K562 (cell line): ENCODE data around the gene DHRS13. TPM values are rescaled to one million over a fixed set of nuclear protein-coding genes. Genes with fewer than 3 reads are reported as not detected.

ENCODE experiments used
- BHLHE40 ChIP-seq: IDR thresholded peaks from 2 replicates; pipeline ENCODE4 v1.6.1; 2011; ENCODE audit warnings: low read length, improper control_type of control experiment
- CBX1 ChIP-seq: sonication (generic); IDR thresholded peaks from 2 replicates; pipeline ENCODE4 v1.6.1; 2016; ENCODE audit warnings: antibody characterized with exemption, low read depth, mild to moderate bottlenecking
- CBX3 ChIP-seq, 2 experiments: IDR thresholded peaks; 1 replicate in 1 of 2; 2 replicates in 1 of 2; pipeline ENCODE4 v1.6.1; 2012; ENCODE audit warnings: inconsistent platforms in 2 of 2, low read length in 2 of 2, borderline replicate concordance in 1 of 2, control low read depth in 1 of 2
- CREM ChIP-seq: IDR thresholded peaks from 2 replicates; pipeline ENCODE4 v1.6.1; 2014; ENCODE audit warnings: antibody characterized with exemption, low read depth
- DDX20 ChIP-seq: fragments of 450-650 bp; IDR thresholded peaks from 2 replicates; pipeline ENCODE4 v1.6.1; 2016; ENCODE audit warnings: missing genetic modification characterization, low read depth, mild to moderate bottlenecking, missing compliant biosample characterization, moderate library complexity
- FOXA1 ChIP-seq: fragments of 450-650 bp; IDR thresholded peaks from 2 replicates; pipeline ENCODE4 v1.6.1; 2016; ENCODE audit warnings: mild to moderate bottlenecking, borderline replicate concordance
- ILK ChIP-seq: fragments of 450-650 bp; IDR thresholded peaks from 2 replicates; pipeline ENCODE4 v1.6.1; 2016; ENCODE audit warnings: missing genetic modification characterization, low read depth, mild to moderate bottlenecking, missing compliant biosample characterization, moderate library complexity, borderline replicate concordance
- KAT2B ChIP-seq: IDR thresholded peaks from one replicate; pipeline ENCODE4 v1.6.1; 2012; ENCODE audit warnings: low read depth, mild to moderate bottlenecking, control low read depth, inconsistent platforms, low read length, moderate library complexity
- NCOA2 ChIP-seq, 2 experiments: fragments of 450-650 bp; IDR thresholded peaks; 2 replicates each; pipeline ENCODE4 v1.6.1; 2018; ENCODE audit warnings: mild to moderate bottlenecking in 2 of 2, moderate library complexity in 1 of 2; ENCODE audit not compliant: partially characterized antibody in 2 of 2
- NELFE ChIP-seq: IDR thresholded peaks from 2 replicates; pipeline ENCODE4 v1.6.1; 2011; ENCODE audit warnings: mild to moderate bottlenecking; ENCODE audit not compliant: insufficient read depth, insufficient read length
- NR1H2 ChIP-seq: sonication (generic); formaldehyde crosslinking; IDR thresholded peaks from 2 replicates; pipeline ENCODE4 v1.4.0; 2020; ENCODE audit warnings: mild to moderate bottlenecking, missing genetic modification reagents
- TAF1 ChIP-seq: IDR thresholded peaks from 2 replicates; pipeline ENCODE4 v1.6.1; 2011; ENCODE audit warnings: mild to moderate bottlenecking, low read length, moderate library complexity; ENCODE audit not compliant: insufficient read depth, control insufficient read depth, severe bottlenecking; ENCODE audit errors: extremely low read depth
- polyA plus RNA-seq, 8 experiments: library from polyadenylated mRNA; depleted of rRNA in 4 of 8; stranded (reverse) in 5 of 8; unstranded in 3 of 8; fragments of >200 nt; fragmentation: Nextera tagmentation in 2 of 8; fragmentation: Illumina TruSeq in 1 of 8; extraction: Ambion mirVana in 2 of 8; extraction: Trizol in 1 of 8; gene quantifications; 2 replicates each; pipeline versions ENCODE4 v1.2.1 to v1.2.3, GENCODE V29; 2011 to 2014; ENCODE audit warnings: inconsistent platforms in 1 of 8, missing spikeins in 1 of 8
- total RNA-seq, 7 experiments: library from RNA; depleted of rRNA in 6 of 7; stranded (reverse); fragments of >200 nt in 6 of 7; fragmentation: Illumina TruSeq in 2 of 7; extraction: Trizol in 2 of 7; gene quantifications; 2 replicates each; pipeline versions ENCODE4 v1.2.1 to v1.2.3, GENCODE V29; 2011 to 2021; ENCODE audit warnings: low replicate concordance in 1 of 7
- TF ChIP-seq, protein P1 (sequence below): fragments of 150-350 bp; conservative IDR thresholded peaks from 2 replicates; pipeline ENCODE4 v1.6.1; 2014; ENCODE audit warnings: low read length
- TF ChIP-seq, protein P2 (sequence below), 2 experiments: IDR thresholded peaks; 2 replicates each; pipeline ENCODE4 v1.6.1; 2012; ENCODE audit warnings: improper control_type of control experiment in 2 of 2, low read depth in 2 of 2, low read length in 2 of 2, borderline replicate concordance in 1 of 2
- TF ChIP-seq, protein P3 (sequence below): sonication (generic); formaldehyde crosslinking; IDR thresholded peaks from 2 replicates; pipeline ENCODE4 v1.8.1; 2023; ENCODE audit warnings: mild to moderate bottlenecking, missing genetic modification reagents
- TF ChIP-seq, protein P4 (sequence below): conservative IDR thresholded peaks from 2 replicates; pipeline ENCODE4 v1.6.1; 2011; ENCODE audit warnings: low read depth, mild to moderate bottlenecking, low read length; ENCODE audit not compliant: control insufficient read depth

The DHRS13 gene
- total and polyA plus RNA-seq, 9 of the 15 experiments (the other 6 are each of a cell fraction or from before 2014, with no cell fraction given): 0.32 to 52.3 (median 34.3) TPM; not detected in 1

DNA sequence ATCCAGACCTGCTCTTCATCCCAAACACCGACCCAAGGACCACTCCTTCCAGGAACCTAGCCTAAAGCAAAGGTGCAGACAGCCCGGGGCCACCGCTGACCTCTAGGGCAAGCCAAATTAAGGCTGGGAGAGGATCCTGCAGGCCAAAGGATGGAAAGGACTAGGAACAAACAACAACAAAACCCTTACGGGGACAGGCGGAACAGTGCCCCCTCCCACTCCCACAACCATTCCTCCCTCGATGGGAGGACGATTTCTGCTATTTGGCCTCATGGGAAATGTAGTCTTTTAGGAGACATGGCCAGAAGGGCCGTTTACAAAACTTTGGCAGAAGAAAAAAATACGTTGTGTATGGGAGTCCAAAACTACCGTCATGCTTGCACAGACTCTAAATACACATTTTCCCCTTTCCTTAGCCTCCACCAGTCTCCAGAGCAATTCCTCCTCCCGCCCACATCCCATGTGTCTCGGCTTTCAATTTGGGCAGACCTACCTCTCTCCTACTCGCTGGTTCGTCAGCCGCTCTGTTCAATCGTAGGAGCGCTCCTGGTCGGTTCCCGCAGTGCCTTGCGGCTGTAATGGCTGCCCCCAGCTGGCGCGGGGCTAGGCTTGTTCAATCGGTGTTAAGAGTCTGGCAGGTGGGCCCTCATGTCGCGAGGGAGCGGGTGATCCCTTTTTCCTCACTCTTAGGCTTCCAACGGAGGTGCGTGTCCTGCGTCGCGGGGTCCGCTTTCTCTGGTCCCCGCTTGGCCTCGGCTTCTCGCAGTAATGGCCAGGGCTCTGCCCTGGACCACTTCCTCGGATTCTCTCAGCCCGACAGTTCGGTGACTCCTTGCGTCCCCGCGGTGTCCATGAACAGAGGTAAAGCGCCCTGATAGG lies 48.2 kb downstream of the DHRS13 start, which contains the start of gene ERAL1 (continued):
- TF ChIP-seq, protein P1, sequence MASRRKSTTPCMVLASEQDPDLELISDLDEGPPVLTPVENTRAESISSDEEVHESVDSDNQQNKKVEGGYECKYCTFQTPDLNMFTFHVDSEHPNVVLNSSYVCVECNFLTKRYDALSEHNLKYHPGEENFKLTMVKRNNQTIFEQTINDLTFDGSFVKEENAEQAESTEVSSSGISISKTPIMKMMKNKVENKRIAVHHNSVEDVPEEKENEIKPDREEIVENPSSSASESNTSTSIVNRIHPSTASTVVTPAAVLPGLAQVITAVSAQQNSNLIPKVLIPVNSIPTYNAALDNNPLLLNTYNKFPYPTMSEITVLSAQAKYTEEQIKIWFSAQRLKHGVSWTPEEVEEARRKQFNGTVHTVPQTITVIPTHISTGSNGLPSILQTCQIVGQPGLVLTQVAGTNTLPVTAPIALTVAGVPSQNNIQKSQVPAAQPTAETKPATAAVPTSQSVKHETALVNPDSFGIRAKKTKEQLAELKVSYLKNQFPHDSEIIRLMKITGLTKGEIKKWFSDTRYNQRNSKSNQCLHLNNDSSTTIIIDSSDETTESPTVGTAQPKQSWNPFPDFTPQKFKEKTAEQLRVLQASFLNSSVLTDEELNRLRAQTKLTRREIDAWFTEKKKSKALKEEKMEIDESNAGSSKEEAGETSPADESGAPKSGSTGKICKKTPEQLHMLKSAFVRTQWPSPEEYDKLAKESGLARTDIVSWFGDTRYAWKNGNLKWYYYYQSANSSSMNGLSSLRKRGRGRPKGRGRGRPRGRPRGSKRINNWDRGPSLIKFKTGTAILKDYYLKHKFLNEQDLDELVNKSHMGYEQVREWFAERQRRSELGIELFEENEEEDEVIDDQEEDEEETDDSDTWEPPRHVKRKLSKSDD: no peak
- TF ChIP-seq KAT2B: no peak
- TF ChIP-seq NELFE: no peak
- TF ChIP-seq TAF1: peak; percentile 98
- no peak for TF ChIP-seq NCOA2 (IDR thresholded peaks at IDR 0.05; ENCODE audit: partially characterized antibody in 2 of 2)
- 0 out of 2 replicates have a peak, but pooled peaks have one; percentile 32 for TF ChIP-seq BHLHE40
- TF ChIP-seq, protein P2, sequence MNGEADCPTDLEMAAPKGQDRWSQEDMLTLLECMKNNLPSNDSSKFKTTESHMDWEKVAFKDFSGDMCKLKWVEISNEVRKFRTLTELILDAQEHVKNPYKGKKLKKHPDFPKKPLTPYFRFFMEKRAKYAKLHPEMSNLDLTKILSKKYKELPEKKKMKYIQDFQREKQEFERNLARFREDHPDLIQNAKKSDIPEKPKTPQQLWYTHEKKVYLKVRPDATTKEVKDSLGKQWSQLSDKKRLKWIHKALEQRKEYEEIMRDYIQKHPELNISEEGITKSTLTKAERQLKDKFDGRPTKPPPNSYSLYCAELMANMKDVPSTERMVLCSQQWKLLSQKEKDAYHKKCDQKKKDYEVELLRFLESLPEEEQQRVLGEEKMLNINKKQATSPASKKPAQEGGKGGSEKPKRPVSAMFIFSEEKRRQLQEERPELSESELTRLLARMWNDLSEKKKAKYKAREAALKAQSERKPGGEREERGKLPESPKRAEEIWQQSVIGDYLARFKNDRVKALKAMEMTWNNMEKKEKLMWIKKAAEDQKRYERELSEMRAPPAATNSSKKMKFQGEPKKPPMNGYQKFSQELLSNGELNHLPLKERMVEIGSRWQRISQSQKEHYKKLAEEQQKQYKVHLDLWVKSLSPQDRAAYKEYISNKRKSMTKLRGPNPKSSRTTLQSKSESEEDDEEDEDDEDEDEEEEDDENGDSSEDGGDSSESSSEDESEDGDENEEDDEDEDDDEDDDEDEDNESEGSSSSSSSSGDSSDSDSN (IDR thresholded peaks at IDR 0.05; ENCODE audit: borderline replicate concordance in 1 of 2, low read depth in 2 of 2, low read length in 2 of 2): no peak
- peak; percentile 68; the same call in 1 of the 2 replicates for TF ChIP-seq CBX1
- no peak for TF ChIP-seq DDX20
- TF ChIP-seq CBX3 (IDR thresholded peaks at IDR 0.05; ENCODE audit: borderline replicate concordance in 1 of 2, low read length in 2 of 2): peak in 1 of 2 experiments; percentile 74; a peak in 1 of 3 replicates
- TF ChIP-seq, protein P3, sequence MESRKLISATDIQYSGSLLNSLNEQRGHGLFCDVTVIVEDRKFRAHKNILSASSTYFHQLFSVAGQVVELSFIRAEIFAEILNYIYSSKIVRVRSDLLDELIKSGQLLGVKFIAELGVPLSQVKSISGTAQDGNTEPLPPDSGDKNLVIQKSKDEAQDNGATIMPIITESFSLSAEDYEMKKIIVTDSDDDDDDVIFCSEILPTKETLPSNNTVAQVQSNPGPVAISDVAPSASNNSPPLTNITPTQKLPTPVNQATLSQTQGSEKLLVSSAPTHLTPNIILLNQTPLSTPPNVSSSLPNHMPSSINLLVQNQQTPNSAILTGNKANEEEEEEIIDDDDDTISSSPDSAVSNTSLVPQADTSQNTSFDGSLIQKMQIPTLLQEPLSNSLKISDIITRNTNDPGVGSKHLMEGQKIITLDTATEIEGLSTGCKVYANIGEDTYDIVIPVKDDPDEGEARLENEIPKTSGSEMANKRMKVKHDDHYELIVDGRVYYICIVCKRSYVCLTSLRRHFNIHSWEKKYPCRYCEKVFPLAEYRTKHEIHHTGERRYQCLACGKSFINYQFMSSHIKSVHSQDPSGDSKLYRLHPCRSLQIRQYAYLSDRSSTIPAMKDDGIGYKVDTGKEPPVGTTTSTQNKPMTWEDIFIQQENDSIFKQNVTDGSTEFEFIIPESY (CRISPR knock-in tag): peak; percentile 36; the same call in 1 of the 2 replicates
- no peak for TF ChIP-seq FOXA1
- TF ChIP-seq ILK (tag): no peak
- TF ChIP-seq NR1H2: no peak
- TF ChIP-seq CREM: peak; percentile 73; the same call in 1 of the 2 replicates
- TF ChIP-seq, protein P4, sequence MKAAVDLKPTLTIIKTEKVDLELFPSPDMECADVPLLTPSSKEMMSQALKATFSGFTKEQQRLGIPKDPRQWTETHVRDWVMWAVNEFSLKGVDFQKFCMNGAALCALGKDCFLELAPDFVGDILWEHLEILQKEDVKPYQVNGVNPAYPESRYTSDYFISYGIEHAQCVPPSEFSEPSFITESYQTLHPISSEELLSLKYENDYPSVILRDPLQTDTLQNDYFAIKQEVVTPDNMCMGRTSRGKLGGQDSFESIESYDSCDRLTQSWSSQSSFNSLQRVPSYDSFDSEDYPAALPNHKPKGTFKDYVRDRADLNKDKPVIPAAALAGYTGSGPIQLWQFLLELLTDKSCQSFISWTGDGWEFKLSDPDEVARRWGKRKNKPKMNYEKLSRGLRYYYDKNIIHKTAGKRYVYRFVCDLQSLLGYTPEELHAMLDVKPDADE: peak; percentile 90; the same call in 1 of the 2 replicates
